ENCODE measurements around the gene PTCH2. TPM values are rescaled to one million over a fixed set of nuclear protein-coding genes. Genes with fewer than 3 reads are reported as not detected.

Gene PTCH2
- total RNA-seq, 1 donor from 2014 or later, result 0.82 TPM

GRCh38 chr1:44785501-44786137 is 57.4 kb downstream of the PTCH2 start:
- FAIRE-seq (no peak), DNase-seq (ENCODE audit: low spot score in 2 of 2) (no peak)

GRCh38 chr1:44785029-44785380 is 58.0 kb downstream of the PTCH2 start:
- no peak for FAIRE-seq
- DNase-seq (ENCODE audit: low spot score in 2 of 2), result no peak

GRCh38 chr1:44784094-44785028 is 58.7 kb downstream of the PTCH2 start:
- DNase-seq (ENCODE audit: low spot score in 2 of 2) (peak in 1 of 2 donors; percentile 37), FAIRE-seq (no peak)

- no peak for DNase-seq (ENCODE audit: low spot score in 2 of 2)
- FAIRE-seq, result no peak
These were observed 59.4 kb downstream of the PTCH2 start for GRCh38 chr1:44783697-44784093.

GRCh38 chr1:44780583-44781121 is 62.4 kb downstream of the PTCH2 start:
- DNase-seq (ENCODE audit: low spot score in 2 of 2) (no peak), FAIRE-seq (no peak)

GRCh38 chr1:44778705-44779576 is 64.1 kb downstream of the PTCH2 start:
- DNase-seq (ENCODE audit: low spot score in 2 of 2), result no peak
- FAIRE-seq, result no peak

GRCh38 chr1:44777969-44778635 is 65.0 kb downstream of the PTCH2 start:
- no peak for FAIRE-seq
- DNase-seq (ENCODE audit: low spot score in 2 of 2), result no peak

- DNase-seq (ENCODE audit: low spot score in 2 of 2) (no peak), FAIRE-seq (no peak)
These were observed 65.5 kb downstream of the PTCH2 start for GRCh38 chr1:44777547-44777946.

GRCh38 chr1:44776730-44777068 is 66.4 kb downstream of the PTCH2 start:
- DNase-seq (ENCODE audit: low spot score in 2 of 2) (no peak), FAIRE-seq (no peak)

GRCh38 chr1:44775930-44776729 is 66.9 kb downstream of the PTCH2 start:
- FAIRE-seq (no peak), DNase-seq (ENCODE audit: low spot score in 2 of 2) (peak in 1 of 2 donors; percentile 34)

- FAIRE-seq (no peak), DNase-seq (ENCODE audit: low spot score in 2 of 2) (peak; percentile 86 to 88)
These were observed 67.7 kb downstream of the PTCH2 start, which contains the start of gene RPS8 for GRCh38 chr1:44775078-44775929. Gene RPS8, plus strand, starts transcription at chr1:44775540. Its CDS starts 57 bp downstream, at chr1:44775597.

Small RNAs within 50 kb of the gene (small RNA-seq; reads per million reads assigned to genes)
- gene AL136380.1, result not detected
- 83.0 reads per million, percentile 98 among the genes with 10 or more reads in this experiment for gene SNORD38A
- not detected for gene SNORD38B
- gene SNORD46, result 2,599 reads per million, percentile 100 among the genes with 10 or more reads in this experiment
- gene SNORD55, result not detected

Other genes starting within 250 kb of the PTCH2 start
- 4.9 TPM for gene TMEM53, start 168.8 kb downstream of the PTCH2 start, total RNA-seq
- gene ARMH1, start 168.5 kb downstream of the PTCH2 start, total RNA-seq, result 4.5 TPM
- gene RNU5D-1, start 112.1 kb downstream of the PTCH2 start, total RNA-seq, result not detected
- 2.9 TPM for gene KIF2C, start 103.4 kb downstream of the PTCH2 start, total RNA-seq
- gene RPS8, start 67.7 kb downstream of the PTCH2 start, total RNA-seq, result 1,632 TPM
- gene BEST4, start 55.1 kb downstream of the PTCH2 start, total RNA-seq, result 0.41 TPM
- gene PLK3, start 42.9 kb downstream of the PTCH2 start, total RNA-seq, result 10.2 TPM
- gene DYNLT4, start 35.9 kb downstream of the PTCH2 start, total RNA-seq, result not detected
- under 0.01 TPM for gene BTBD19, start 34.7 kb downstream of the PTCH2 start, total RNA-seq
- 27.7 TPM for gene EIF2B3, start 143.3 kb upstream of the PTCH2 start, total RNA-seq
- 14.3 TPM for gene HECTD3, start 168.1 kb upstream of the PTCH2 start, total RNA-seq
- 66.0 TPM for gene UROD, start 169.0 kb upstream of the PTCH2 start, total RNA-seq

Measured in frontal cortex (tissue), 4 donors.